HG03135 (cell line): ENCODE results near the gene RELN.
"Not testable (repeated sequence)": the region's sequence is repeated elsewhere in the genome, so short reads cannot be mapped to it uniquely, and the experiment has no call there.

ENCODE experiments used
- ATAC-seq: cut with Tn5 transposase; IDR thresholded peaks from one replicate; pipeline ENCODE4 v1.9.1; 2021; ENCODE audit warnings: mild to moderate bottlenecking, moderate library complexity; ENCODE audit not compliant: unreplicated experiment

The RELN gene

DNA sequence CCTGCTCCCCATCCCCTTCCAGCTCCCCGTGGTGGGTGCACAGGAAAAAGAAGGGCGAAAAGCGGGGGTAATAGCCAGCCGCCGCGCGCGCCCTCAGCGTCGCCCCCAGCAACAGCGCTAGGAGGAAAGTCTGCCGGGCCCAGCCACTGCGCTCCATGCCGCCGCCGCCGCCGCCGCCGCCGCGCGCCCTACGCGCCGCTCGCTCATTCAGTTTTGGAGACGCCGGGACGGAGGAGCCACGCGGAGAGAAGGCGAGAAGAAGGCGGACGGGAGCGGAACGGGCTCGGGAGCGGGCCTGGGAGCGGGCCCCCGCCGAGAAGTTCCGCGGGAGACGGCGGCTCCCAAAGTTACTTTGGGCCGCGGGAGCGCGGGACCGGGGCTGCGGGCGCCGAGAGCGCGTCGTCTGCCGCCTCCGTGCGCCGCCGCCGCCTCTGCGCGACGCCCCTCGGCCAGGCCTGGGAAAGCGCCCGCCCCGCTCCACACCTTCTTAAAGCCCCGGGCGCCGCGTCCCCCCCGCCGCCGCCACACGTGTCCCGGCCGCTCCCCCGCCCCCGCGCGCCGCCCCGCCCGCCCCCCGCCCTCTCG lies at the start of gene RELN:
RELN (minus strand) TSS at position 459 of the 585 bp plus-strand sequence; CDS start at position 157, 302 bp downstream.
- ATAC-seq = no peak

- no peak for ATAC-seq
These were observed 48.7 kb upstream of the RELN start for GRCh38 chr7:104038136-104038535.

GRCh38 chr7:104036889-104037288 lies 47.4 kb upstream of the RELN start:
- not testable (repeated sequence) for ATAC-seq

- no peak for ATAC-seq
These were observed 45.9 kb upstream of the RELN start for GRCh38 chr7:104035351-104035750.

DNA sequence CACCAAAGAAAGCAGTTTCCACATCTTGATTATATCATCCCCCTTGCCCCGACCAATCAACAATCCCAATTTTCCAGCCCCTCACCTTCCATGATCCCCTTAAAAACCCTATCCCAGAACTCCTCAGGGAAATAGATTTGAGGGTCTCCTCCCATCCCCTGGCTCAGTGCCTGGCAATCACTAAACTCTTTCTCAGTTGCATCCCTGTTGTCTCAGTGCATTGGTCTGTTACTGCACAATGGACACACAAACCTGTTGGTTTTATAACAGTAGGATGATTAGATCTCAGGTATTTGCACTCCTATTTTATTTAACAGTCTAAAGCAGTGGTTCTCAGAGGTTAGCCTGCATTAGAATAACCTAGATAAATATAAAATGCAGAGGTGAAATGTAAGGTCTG lies 45.2 kb upstream of the RELN start:
- no peak for ATAC-seq

GRCh38 chr7:104033837-104034236 lies 44.4 kb upstream of the RELN start:
- no peak for ATAC-seq

GRCh38 chr7:104032486-104032885 lies 43.0 kb upstream of the RELN start:
- no peak for ATAC-seq

DNA sequence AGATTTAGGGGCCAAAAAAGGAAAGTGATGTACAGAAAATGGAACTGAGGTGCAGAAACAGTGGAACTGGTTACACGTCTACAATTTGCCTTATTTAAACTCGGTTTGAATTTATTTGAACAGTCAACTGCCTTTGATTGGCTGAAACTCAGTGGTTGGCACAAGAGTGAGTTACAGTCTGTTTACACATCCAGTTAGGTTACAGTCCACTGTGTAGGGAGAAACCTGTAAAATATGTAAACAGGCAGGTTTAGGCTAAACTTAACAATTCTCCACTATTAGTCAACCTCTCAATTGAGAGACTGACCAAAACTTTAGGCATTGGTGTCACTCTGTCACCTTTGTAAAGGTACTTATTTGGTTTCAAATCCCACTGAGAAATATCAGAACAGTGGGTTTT lies 40.3 kb upstream of the RELN start:
- no peak for ATAC-seq

DNA sequence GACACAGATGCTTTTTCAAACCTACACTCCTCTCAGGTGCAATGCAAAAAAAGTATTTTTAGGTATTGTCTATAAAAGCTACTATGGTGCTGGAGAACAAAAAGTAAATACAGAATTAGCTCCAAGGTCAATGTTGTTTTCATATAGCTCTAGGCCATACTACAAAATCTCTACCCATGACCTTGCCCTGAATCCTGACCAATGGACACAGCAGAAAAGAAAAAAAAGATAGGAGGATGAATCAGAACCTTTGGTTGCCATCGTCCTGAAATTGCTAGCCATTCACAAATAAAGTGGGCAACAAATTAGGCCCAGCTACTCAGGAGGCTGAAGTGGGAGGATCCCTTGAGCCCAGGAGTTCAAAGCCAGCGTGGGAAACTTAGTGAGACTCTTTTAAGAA lies 35.2 kb upstream of the RELN start:
- ATAC-seq = no peak

- no peak for ATAC-seq
These were observed 33.6 kb upstream of the RELN start for GRCh38 chr7:104023100-104023499.

DNA sequence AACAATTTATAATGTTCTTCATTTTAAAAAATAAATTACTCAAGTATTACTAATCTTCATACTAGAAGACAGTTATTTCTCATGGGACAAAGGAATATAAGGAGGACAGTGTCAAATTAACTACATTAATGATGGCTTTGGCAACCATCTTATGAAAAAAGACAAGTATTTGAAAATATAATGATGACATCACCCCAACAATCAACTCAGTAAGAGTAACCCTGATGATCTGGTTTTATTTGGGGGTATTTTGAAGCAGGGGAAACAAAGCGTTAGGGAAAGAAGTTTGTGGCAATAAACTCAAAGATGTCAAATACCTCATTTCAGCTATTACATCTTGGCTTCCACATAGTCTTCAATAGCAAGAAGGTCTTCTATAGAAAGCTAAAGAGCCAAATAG lies 29.0 kb upstream of the RELN start:
- no peak for ATAC-seq

DNA sequence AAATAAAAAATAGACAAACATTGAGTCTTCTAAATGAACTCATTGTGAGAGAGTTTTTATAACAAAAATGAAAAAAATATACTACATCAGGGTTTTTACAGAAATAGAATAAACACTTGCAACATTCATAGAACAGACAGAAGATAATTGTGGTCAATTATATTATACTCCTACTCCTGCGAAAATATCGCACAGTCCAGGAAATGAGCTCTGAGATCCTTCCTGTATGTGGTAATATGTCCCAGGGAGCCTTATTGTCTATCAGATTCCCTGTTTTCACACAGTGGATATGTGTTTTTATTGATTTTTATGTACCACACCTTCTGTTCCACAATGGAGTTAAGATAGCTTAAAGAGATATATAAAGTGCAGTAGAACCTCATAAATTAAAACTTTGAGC lies 27.5 kb upstream of the RELN start:
- ATAC-seq = no peak

GRCh38 chr7:104012835-104013234 lies 23.4 kb upstream of the RELN start:
- no peak for ATAC-seq

DNA sequence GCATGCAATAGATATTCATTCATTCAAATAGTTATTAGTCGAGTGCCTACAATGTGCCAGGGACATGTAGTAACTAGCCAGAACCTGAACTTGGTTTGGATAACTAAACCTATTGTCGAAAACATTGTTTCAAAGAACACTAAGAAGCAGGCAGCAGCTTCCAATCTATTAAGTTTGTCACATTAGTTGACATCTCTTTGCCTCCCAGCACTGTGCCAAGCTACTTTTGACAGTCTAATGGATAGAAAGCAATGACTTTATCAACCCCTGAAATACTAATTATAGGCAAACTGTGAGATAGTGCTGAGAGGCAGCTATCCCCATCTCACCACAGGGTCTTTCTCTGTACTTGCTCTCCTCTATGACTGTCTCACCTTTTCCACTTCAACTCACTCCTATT lies 22.4 kb upstream of the RELN start:
- ATAC-seq = no peak

- no peak for ATAC-seq
These were observed 20.8 kb upstream of the RELN start for GRCh38 chr7:104010052-104010909.

GRCh38 chr7:104008107-104008506 lies 18.6 kb upstream of the RELN start:
- no peak for ATAC-seq

GRCh38 chr7:104007614-104008013 lies 18.2 kb upstream of the RELN start:
- ATAC-seq = no peak

DNA sequence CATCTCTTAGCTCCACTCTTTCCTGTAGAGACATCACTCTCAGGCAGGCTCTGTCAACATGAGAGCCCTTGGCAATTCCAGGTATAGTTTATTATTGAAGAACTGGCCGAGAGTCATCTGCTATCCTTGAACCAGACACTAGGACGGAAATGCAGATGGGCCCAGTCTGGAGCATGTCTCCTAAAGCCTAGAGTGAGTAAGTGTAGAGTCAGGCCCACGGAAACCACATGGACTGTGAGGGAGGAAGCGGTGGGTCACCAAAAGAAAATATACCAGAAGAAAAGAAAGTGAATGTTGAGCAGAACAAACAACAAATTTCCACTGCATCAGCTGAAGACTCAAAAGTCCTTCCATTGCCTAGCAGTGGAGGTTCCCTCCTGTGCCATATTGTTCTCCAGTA lies 15.7 kb upstream of the RELN start:
- no peak for ATAC-seq

DNA sequence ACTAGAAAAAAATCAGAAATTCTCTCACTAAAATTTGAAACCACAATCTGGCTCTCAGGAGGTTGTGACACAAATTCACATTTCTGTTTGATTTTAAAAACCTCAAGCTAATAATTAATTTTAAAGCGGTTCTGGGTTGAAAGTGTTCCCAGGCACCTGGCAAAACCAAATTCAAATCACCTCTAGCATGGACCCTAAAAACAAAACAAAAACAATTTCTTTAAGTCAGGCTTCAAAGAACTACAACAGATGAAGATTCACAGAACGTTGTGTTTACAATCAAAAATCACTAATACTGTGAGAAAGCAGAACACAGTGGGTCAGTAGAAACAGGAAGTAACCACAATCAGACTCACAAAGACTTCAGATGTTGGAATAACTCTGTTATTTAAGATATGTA lies 7.2 kb upstream of the RELN start:
- no peak for ATAC-seq

- no peak for ATAC-seq
These were observed 6.6 kb upstream of the RELN start for GRCh38 chr7:103996017-103996551.

DNA sequence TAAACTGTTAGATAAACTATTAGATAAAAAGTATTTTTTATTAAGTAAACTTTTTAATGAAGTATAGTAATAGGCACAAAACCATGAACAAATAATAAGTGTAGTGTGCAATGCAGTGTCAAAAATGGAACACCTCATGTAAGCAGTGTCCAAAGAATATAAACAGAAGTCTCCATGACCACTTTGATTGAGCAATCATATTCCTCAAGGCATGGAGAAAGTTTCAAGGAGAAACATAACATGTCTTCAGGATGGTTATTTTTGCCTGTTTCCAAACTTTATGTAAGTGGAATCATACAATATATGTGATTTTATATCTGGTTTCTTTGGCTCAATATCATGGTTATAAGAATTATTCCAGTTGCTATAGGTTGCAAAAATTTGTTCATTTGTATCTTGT lies 6.1 kb upstream of the RELN start:
- ATAC-seq = no peak

- ATAC-seq = no peak
These were observed 4.1 kb upstream of the RELN start for GRCh38 chr7:103993551-103993950.
